ENCODE results near the gene PCDHGA12.

PCDHGA12 gene

DNA sequence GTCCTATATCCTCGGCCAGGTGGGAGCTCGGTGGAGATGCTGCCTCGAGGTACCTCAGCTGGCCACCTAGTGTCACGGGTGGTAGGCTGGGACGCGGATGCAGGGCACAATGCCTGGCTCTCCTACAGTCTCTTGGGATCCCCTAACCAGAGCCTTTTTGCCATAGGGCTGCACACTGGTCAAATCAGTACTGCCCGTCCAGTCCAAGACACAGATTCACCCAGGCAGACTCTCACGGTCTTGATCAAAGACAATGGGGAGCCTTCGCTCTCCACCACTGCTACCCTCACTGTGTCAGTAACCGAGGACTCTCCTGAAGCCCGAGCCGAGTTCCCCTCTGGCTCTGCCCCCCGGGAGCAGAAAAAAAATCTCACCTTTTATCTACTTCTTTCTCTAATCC lies 47.5 kb downstream of the PCDHGA12 start:
- Histone ChIP-seq H3K4me3 (peak overlapping the region; percentile 88), H3K27ac (no peak overlapping the region)
- DNase-seq (ENCODE audit: low spot score), result no peak
- no peak for TF ChIP-seq CTCF (IDR thresholded peaks at IDR 0.05)

- TF ChIP-seq CTCF (IDR thresholded peaks at IDR 0.05), result no peak
- DNase-seq (ENCODE audit: low spot score), result no peak
- Histone ChIP-seq H3K4me3 (peak overlapping the region; percentile 88), H3K27ac (no peak overlapping the region)
Measured at GRCh38 chr5:141478321-141478945, 48.1 kb downstream of the PCDHGA12 start.

GRCh38 chr5:141479776-141480175 lies 49.5 kb downstream of the PCDHGA12 start:
- no peak for DNase-seq (ENCODE audit: low spot score)
- no peak for TF ChIP-seq CTCF (IDR thresholded peaks at IDR 0.05)
- H3K27ac ChIP-seq, result no peak overlapping the region
- H3K4me3 ChIP-seq, result peak overlapping the region; percentile 88

All from coronary artery (tissue), 2 donors.